ENCODE measurements around the gene TUBGCP3.
A peak's percentile ranks its signal among the peaks of the same experiment; 100 is the strongest.
"Not testable (repeated sequence)": the region's sequence is repeated elsewhere in the genome, so short reads cannot be mapped to it uniquely, and the experiment has no call there.

TUBGCP3 gene, protein sequence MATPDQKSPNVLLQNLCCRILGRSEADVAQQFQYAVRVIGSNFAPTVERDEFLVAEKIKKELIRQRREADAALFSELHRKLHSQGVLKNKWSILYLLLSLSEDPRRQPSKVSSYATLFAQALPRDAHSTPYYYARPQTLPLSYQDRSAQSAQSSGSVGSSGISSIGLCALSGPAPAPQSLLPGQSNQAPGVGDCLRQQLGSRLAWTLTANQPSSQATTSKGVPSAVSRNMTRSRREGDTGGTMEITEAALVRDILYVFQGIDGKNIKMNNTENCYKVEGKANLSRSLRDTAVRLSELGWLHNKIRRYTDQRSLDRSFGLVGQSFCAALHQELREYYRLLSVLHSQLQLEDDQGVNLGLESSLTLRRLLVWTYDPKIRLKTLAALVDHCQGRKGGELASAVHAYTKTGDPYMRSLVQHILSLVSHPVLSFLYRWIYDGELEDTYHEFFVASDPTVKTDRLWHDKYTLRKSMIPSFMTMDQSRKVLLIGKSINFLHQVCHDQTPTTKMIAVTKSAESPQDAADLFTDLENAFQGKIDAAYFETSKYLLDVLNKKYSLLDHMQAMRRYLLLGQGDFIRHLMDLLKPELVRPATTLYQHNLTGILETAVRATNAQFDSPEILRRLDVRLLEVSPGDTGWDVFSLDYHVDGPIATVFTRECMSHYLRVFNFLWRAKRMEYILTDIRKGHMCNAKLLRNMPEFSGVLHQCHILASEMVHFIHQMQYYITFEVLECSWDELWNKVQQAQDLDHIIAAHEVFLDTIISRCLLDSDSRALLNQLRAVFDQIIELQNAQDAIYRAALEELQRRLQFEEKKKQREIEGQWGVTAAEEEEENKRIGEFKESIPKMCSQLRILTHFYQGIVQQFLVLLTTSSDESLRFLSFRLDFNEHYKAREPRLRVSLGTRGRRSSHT

GRCh38 chr13:112587764-112588489 lies at the start of gene TUBGCP3:
TSS of gene TUBGCP3 (minus strand) at chr13:112588153. CDS start at chr13:112587980, 173 bp downstream.
- DNase-seq (ENCODE audit: low read depth): peak; percentile 63

DNA sequence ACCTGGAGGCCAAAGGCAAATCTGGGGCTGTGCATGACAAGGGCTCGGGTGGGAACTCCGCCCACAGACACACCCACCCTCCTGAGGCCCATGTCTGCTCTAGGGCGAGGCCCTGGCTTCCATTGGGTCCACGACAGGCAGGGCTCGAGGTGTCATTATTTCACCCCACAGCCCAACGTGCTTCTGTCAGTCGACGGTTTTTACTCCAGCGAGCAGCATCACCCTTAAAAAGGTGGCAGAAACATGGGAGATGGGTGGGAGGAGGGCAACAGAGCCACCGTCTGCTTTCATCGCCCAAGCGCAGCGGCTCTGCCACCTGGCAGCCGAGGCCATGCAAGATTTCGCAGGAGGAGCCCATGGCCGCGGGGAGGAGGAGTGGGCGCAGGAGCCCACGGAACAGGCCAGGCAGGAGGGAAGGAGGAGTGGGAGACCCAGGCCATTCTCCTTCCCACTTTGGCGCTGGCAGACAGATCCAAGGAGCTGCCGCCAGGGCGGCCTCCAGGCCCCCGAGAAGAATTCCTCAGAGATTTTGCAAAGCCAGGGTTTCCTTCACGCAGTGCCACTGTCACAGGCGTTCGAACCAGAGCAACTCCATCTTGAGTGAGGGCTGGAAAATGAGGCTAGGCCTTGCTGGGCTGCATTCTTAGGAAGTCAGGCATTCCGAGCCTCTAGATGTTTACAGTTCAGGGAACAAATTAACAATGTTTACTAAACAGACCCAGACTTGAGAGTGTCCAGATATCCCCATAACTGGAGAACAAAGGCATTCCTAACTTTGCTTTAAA lies 49.3 kb upstream of the TUBGCP3 start:
- DNase-seq (ENCODE audit: low read depth): no peak

GRCh38 chr13:112636401-112636975 lies 48.5 kb upstream of the TUBGCP3 start:
- no peak for DNase-seq (ENCODE audit: low read depth)

DNA sequence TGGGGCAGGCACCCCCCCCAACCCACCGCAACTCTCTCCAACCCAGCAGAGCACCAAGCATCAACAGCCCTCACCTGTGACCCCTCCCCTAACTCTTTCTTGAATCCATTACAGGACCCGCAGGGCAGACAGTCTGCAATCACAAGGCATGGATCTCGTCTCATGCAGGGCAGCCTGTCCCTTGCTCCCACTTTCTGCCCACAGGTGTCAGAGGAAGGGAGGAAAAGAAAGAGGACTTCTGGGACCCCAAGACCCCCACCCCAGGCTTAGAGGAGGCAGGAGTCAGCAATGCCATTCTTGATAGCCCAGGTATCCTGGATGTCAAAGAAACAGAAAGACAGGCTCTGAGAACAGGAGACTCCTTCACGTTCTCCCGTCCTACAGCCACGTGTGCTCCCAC lies 47.4 kb upstream of the TUBGCP3 start:
- DNase-seq (ENCODE audit: low read depth): no peak

DNA sequence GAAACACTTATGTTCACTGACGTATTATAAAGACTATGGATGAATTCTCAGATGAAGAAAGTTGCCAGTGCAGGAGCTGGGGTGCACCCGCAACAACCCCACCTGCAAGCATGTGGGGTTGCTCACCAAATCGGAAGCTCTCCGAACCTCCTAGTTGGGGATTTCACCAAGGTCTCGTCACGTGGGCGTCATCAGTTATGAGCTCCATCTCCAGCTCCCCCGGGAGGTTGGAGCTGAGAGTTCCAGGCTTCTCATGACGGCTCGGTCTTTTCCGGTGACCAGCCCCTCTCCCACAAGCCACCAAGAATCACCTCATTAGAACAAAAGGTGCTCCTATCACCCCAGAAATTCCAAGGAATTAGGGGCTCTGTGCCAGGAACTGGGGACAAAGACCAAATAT lies 46.1 kb upstream of the TUBGCP3 start:
- no peak for DNase-seq (ENCODE audit: low read depth)

DNA sequence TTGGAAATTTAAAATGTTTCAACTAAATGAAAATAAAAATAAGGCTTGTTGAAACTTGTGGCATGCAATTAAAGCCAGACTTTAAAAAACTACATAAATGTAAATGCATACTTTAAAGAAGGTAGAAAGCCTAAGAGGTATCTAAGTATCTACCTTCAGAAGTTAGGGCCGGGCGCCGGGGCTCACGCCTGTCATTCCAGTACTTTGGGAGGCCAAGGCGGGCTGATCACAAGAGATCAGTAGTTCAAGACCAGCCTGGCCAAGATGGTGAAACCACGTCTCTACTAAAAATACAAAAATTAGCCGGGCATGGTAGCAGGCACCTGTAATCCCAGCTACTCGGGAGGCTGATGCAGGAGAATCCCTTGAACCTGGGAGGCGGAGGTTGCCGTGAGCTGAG lies 42.3 kb upstream of the TUBGCP3 start:
- DNase-seq (ENCODE audit: low read depth): not testable (repeated sequence)

DNA sequence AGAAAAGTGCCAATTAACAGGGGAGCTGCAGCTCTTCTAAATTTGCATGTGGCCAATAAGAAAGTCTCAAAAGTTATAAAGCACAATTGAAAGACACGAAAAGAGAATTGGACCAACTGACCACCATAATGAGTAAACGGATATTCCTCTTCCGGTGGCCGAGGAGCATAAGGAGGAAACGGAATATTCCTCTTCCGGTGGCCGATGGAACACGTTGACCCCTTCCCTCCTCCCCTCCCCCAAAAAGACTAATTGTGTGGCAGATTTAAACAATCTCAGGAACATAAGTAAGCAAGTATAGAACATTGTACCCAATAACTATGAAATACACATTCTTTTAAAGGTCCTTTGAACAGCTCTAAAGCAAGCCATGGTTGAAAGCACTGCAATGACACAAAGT lies 41.2 kb upstream of the TUBGCP3 start:
- no peak for DNase-seq (ENCODE audit: low read depth)

- DNase-seq (ENCODE audit: low read depth): not testable (repeated sequence)
These were observed 39.7 kb upstream of the TUBGCP3 start for GRCh38 chr13:112627613-112628012.

- DNase-seq (ENCODE audit: low read depth): no peak
These were observed 39.2 kb upstream of the TUBGCP3 start for GRCh38 chr13:112627161-112627560.

GRCh38 chr13:112626761-112627160 lies 38.8 kb upstream of the TUBGCP3 start:
- DNase-seq (ENCODE audit: low read depth): no peak

DNA sequence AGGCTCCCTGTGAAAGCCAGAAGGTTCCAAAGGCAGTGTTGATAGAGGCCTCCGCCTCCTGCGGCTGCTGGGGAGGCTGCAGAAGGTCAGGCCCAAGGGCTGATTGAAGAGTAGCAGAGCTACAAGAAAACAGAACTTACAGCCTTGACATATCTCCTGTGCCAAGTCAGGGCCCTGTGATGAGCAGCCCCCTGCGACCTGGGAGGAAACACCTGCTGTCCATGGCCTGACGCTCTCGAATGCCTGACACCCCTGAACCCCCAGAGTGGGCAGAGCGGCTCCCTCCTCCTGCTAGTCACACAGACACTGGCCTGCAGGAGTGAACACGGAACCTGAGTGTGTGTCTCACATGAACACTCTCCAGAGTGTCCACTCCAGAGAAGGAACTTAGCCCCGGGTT lies 38.2 kb upstream of the TUBGCP3 start:
- DNase-seq (ENCODE audit: low read depth): no peak

- DNase-seq (ENCODE audit: low read depth): no peak
These were observed 37.7 kb upstream of the TUBGCP3 start for GRCh38 chr13:112625698-112626097.

- no peak for DNase-seq (ENCODE audit: low read depth)
These were observed 36.9 kb upstream of the TUBGCP3 start for GRCh38 chr13:112624602-112625430.

- no peak for DNase-seq (ENCODE audit: low read depth)
These were observed 36.1 kb upstream of the TUBGCP3 start for GRCh38 chr13:112624040-112624439.

DNA sequence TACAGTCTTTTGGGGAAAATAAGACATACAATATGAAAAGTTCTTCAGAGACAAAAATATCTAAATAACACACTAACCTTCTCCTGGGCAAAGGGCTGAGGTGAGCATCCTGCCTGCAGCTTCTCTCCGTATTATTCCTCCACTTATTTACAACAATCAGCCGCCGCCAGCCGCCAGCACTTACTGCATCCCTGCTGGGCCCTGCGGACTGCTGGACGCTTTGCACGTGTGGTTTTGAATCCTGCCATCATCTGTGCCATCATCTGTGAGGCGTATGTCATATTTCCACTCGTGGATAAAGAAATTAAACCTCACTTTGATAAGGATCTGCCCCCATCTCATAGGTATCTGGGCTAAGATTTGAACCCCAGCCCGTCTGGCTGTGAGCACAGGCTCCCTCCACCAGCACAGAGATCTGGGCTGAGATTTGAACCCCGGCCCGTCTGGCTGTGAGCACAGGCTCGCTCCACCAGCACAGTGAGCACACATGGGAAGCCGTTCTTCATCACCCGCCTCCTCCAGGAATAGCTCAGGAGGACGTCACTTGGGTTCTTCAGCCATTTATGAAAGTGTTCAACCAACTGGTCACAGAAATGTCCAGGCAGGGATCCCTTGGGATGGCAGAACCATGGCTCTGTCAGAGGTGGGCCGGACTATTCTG lies 35.2 kb upstream of the TUBGCP3 start:
- no peak for DNase-seq (ENCODE audit: low read depth)

GRCh38 chr13:112622375-112622774 lies 34.4 kb upstream of the TUBGCP3 start:
- DNase-seq (ENCODE audit: low read depth): no peak

- no peak for DNase-seq (ENCODE audit: low read depth)
These were observed 32.0 kb upstream of the TUBGCP3 start for GRCh38 chr13:112619730-112620631.

DNA sequence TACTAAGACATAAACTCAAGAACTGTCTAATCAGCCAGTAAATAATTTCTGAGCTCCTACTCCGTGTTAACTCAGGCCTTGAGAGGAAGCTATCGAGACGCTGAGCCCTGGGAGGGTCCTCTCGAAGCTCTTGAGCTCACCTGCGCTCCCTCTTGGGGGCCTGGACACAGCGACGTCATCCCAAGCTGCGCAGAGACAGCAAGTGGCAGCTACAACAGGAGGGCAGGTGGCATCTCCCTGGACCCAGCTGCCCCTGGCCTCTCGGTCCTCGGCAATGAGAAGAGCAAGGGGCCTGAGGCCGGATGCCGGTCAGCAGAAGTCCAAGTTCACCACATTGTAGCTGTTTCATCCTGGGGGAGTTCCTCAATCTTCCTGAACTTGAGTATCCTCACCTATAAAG lies 30.5 kb upstream of the TUBGCP3 start:
- no peak for DNase-seq (ENCODE audit: low read depth)

Measured in fibroblast of the conjunctiva (primary cell).